Epithelial cell of proximal tubule (primary cell): ENCODE data around the gene BABAM2. TPM values are rescaled to one million over a fixed set of nuclear protein-coding genes. Genes with fewer than 3 reads are reported as not detected.

Experiments used
- DNase-seq: peaks from one replicate; pipeline ENCODE4 v3.0.0-alpha.2; 2011; ENCODE audit warnings: low read depth
- H3K4me3 ChIP-seq: 2 replicates; pipeline ENCODE4 v1.5.1; 2011; ENCODE audit warnings: low read depth, mild to moderate bottlenecking, low read length
- CTCF ChIP-seq: conservative IDR thresholded peaks from 2 replicates; pipeline ENCODE4 v1.5.1; 2012; ENCODE audit warnings: low read depth, mild to moderate bottlenecking, low read length
- total RNA-seq: library from RNA; depleted of rRNA; stranded (reverse); fragments of >200 nt; gene quantifications from 2 replicates; pipeline ENCODE4 v1.2.3, GENCODE V29; 2015

Gene BABAM2
- total RNA-seq, 1 donor from 2014 or later = 23.6 TPM

- no peak for DNase-seq
- no peak for TF ChIP-seq CTCF
- H3K4me3 ChIP-seq = no peak overlapping the region
Measured at GRCh38 chr2:27907547-27907946, 17.0 kb downstream of the BABAM2 start.

- no peak for TF ChIP-seq CTCF
- no peak overlapping the region for H3K4me3 ChIP-seq
- DNase-seq = no peak
Measured at GRCh38 chr2:27909901-27910300, 19.4 kb downstream of the BABAM2 start.

- no peak for DNase-seq
- no peak for TF ChIP-seq CTCF
- no peak overlapping the region for H3K4me3 ChIP-seq
Measured at GRCh38 chr2:27911458-27912210, 21.1 kb downstream of the BABAM2 start.

- no peak for DNase-seq
- H3K4me3 ChIP-seq = no peak overlapping the region
- no peak for TF ChIP-seq CTCF
Measured at GRCh38 chr2:27912512-27912911, 22.0 kb downstream of the BABAM2 start.

- DNase-seq = no peak
- no peak for TF ChIP-seq CTCF
- no peak overlapping the region for H3K4me3 ChIP-seq
Measured at GRCh38 chr2:27914041-27914804, 23.7 kb downstream of the BABAM2 start.

- TF ChIP-seq CTCF = no peak
- no peak overlapping the region for H3K4me3 ChIP-seq
- DNase-seq = no peak
Measured at GRCh38 chr2:27914805-27915175, 24.3 kb downstream of the BABAM2 start.

- no peak for DNase-seq
- no peak overlapping the region for H3K4me3 ChIP-seq
- no peak for TF ChIP-seq CTCF
Measured at GRCh38 chr2:27915191-27915590, 24.7 kb downstream of the BABAM2 start.
